ENCODE data around the gene TRIM66. TPM values are rescaled to one million over a fixed set of nuclear protein-coding genes. Genes with fewer than 3 reads are reported as not detected.
"Not testable (repeated sequence)": the region's sequence is repeated elsewhere in the genome, so short reads cannot be mapped to it uniquely, and the experiment has no call there.

Gene TRIM66
- total RNA-seq, 4 donors from 2014 or later, result 1.4 to 12.9 (median 3.1) TPM

- TF ChIP-seq POLR2AphosphoS5 (IDR thresholded peaks at IDR 0.05), result no peak
- TF ChIP-seq, protein P1, sequence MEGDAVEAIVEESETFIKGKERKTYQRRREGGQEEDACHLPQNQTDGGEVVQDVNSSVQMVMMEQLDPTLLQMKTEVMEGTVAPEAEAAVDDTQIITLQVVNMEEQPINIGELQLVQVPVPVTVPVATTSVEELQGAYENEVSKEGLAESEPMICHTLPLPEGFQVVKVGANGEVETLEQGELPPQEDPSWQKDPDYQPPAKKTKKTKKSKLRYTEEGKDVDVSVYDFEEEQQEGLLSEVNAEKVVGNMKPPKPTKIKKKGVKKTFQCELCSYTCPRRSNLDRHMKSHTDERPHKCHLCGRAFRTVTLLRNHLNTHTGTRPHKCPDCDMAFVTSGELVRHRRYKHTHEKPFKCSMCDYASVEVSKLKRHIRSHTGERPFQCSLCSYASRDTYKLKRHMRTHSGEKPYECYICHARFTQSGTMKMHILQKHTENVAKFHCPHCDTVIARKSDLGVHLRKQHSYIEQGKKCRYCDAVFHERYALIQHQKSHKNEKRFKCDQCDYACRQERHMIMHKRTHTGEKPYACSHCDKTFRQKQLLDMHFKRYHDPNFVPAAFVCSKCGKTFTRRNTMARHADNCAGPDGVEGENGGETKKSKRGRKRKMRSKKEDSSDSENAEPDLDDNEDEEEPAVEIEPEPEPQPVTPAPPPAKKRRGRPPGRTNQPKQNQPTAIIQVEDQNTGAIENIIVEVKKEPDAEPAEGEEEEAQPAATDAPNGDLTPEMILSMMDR (IDR thresholded peaks at IDR 0.05), result no peak
- no peak for TF ChIP-seq EP300 (IDR thresholded peaks at IDR 0.05)
- TF ChIP-seq POLR2A (IDR thresholded peaks at IDR 0.05), result no peak
- no peak overlapping the region for H3K4me3 ChIP-seq
- no peak for ATAC-seq
- peaks cover 0 to 11% of the 10 kb centered on the region in 2 donors for H3K36me3 ChIP-seq
- H3K9me3 ChIP-seq, result no peaks in the 10 kb centered on the region
- no peak overlapping the region for H3K27ac ChIP-seq
- no peaks in the 10 kb centered on the region for H3K27me3 ChIP-seq
- H3K4me1 ChIP-seq, result peaks cover 5 to 15% (median 8%) of the 10 kb centered on the region in 3 donors
- WGBS, 2 donors (ENCODE audit: low coverage in 1 of 2), result 70 to 88% methylated on average over 1 of the region's 1 CpG
These were observed 6.0 kb downstream of the TRIM66 start for GRCh38 chr11:8676458-8676857.

DNA sequence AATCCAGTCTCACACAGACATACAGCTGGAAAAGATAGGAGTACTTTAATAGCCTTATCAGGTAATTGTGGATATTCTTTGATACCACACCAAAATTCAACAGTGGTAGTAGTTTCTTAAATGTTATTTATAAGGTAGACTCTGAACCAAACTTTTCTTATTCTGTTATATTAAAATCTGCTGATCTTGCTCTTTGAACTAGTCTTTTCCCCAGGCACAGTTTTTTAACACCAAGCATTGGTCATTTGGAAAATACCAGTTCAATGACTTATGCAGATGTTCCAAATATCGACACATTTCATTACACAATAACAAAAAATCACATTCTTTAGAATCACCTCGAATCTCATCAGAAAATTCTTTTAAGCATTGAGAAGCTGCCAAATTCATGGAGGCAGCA, 7.6 kb downstream of the TRIM66 start:
- Histone ChIP-seq H3K4me3 (no peak overlapping the region), H3K36me3 (peaks cover 0 to 11% of the 10 kb centered on the region in 2 donors), H3K27me3 (no peaks in the 10 kb centered on the region), H3K4me1 (peaks cover 5 to 23% (median 10%) of the 10 kb centered on the region in 3 donors), H3K27ac (no peak overlapping the region), H3K9me3 (no peaks in the 10 kb centered on the region)
- 83 to 87% methylated on average over 2 of the region's 2 CpGs for WGBS, 2 donors (ENCODE audit: low coverage in 1 of 2)
- TF ChIP-seq, protein P1 (IDR thresholded peaks at IDR 0.05), result no peak
- TF ChIP-seq EP300 (IDR thresholded peaks at IDR 0.05) (no peak), POLR2AphosphoS5 (IDR thresholded peaks at IDR 0.05) (no peak), POLR2A (IDR thresholded peaks at IDR 0.05) (no peak)
- ATAC-seq, result no peak

DNA sequence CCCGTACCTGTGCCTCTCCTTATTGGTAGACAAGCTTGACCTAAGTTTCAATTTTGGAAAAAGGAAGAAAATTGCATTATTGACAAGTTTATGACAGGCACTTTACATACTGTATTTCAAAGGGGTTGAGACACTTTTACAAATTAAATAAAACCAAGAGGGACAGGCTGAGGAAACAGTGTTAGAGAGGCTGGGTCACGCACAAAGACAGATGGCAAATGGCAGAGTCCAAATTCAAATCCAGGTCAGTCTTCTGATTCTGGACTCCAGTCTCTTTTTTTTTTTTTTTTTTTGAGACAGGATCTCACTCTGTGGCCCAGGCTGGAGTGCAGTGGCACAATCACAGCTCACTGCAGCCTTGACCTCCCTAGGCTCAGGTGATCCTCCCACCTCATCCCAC, 10.1 kb downstream of the TRIM66 start:
- no peak overlapping the region for H3K4me3 ChIP-seq
- H3K4me1 ChIP-seq, result peaks cover 5 to 23% (median 10%) of the 10 kb centered on the region in 3 donors
- no peak for ATAC-seq
- TF ChIP-seq POLR2AphosphoS5 (IDR thresholded peaks at IDR 0.05), result no peak
- WGBS, 2 donors (ENCODE audit: low coverage in 1 of 2), result 88 to 90% methylated on average over 1 of the region's 2 CpGs
- peaks cover 0 to 10% of the 10 kb centered on the region in 2 donors for H3K36me3 ChIP-seq
- H3K27me3 ChIP-seq, result no peaks in the 10 kb centered on the region
- H3K27ac ChIP-seq, result peak overlapping the region in 3 of 4 donors; percentile 81 to 87 (median 82)
- no peaks in the 10 kb centered on the region for H3K9me3 ChIP-seq

DNA sequence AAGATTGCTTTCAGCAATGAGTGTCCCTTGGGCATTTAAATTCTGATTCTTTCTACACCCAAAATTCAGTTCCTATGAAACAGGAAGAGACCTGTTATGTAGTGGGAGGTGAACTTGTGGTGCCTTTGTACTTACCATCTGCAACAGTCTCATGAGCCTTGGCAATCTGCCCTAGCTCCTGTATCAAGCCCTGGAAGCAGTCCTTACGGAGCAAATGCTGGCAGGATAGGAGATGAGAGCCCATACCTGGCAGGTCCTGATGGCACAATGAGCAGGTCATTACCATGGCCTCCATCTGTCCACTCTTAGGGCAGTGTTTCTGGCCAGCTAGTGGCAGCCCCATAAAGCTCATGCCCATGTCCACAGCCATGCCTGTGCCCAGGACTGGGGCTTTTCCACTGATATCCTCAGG, 10.8 kb downstream of the TRIM66 start:
- 0% methylated on average over 1 of the region's 1 CpG; no CpG with 5 or more reads in 1 of the 2 donors for WGBS, 2 donors (ENCODE audit: low coverage in 1 of 2)
- Histone ChIP-seq H3K27ac (peak overlapping the region; percentile 60 to 87 (median 82)), H3K27me3 (no peaks in the 10 kb centered on the region), H3K4me1 (peaks cover 5 to 23% (median 10%) of the 10 kb centered on the region in 3 donors), H3K4me3 (no peak overlapping the region), H3K9me3 (no peaks in the 10 kb centered on the region), H3K36me3 (peaks cover 0 to 10% of the 10 kb centered on the region in 2 donors)
- no peak for TF ChIP-seq POLR2A (IDR thresholded peaks at IDR 0.05)
- TF ChIP-seq, protein P1 (IDR thresholded peaks at IDR 0.05), result no peak
- TF ChIP-seq EP300 (IDR thresholded peaks at IDR 0.05), result no peak
- TF ChIP-seq POLR2AphosphoS5 (IDR thresholded peaks at IDR 0.05), result peak; percentile 2
- peak; percentile 49 for ATAC-seq

DNA sequence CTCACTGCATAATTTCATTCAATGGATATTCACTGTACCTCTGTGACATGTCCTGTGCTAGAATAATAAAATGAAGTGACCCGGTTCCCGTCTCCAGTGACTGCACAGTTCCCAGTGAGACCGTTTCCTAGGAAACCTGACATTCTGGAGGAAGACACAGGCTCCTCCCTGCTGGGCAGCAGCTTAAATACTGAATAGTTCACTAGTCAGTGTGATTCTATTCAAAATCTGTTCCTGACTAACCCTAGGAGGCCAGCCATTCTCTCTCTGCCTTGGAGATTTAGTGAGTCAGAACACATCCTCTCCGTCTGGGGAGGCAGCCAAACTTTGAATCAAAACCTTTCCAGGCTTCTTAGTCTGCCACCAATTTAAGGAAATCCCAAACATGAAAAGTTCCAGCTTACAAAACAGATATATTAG, 11.3 kb downstream of the TRIM66 start:
- Histone ChIP-seq H3K27ac (peak overlapping the region; percentile 60 to 87 (median 82)), H3K9me3 (no peaks in the 10 kb centered on the region), H3K4me1 (peaks cover 5 to 23% (median 10%) of the 10 kb centered on the region in 3 donors), H3K36me3 (peaks cover 0 to 10% of the 10 kb centered on the region in 2 donors), H3K4me3 (no peak overlapping the region), H3K27me3 (no peaks in the 10 kb centered on the region)
- peak; percentile 90 for ATAC-seq
- TF ChIP-seq EP300 (IDR thresholded peaks at IDR 0.05) (no peak), POLR2A (IDR thresholded peaks at IDR 0.05) (no peak), POLR2AphosphoS5 (IDR thresholded peaks at IDR 0.05) (peak; percentile 42)
- TF ChIP-seq, protein P1 (IDR thresholded peaks at IDR 0.05), result no peak
- 0 to 11% methylated on average over 2 to 3 of the region's 4 CpGs for WGBS, 2 donors (ENCODE audit: low coverage in 1 of 2)

GRCh38 chr11:8670081-8670480, 12.4 kb downstream of the TRIM66 start:
- Histone ChIP-seq H3K27ac (peak overlapping the region in 1 of 4 donors; percentile 81), H3K4me1 (peaks cover 5 to 23% (median 10%) of the 10 kb centered on the region in 3 donors), H3K36me3 (peaks cover 0 to 10% of the 10 kb centered on the region in 2 donors)
- ATAC-seq, H3K9me3 ChIP-seq, H3K4me3 ChIP-seq, H3K27me3 ChIP-seq: not testable (repeated sequence)
- 97 to 100% methylated on average over 2 to 5 of the region's 6 CpGs for WGBS, 2 donors (ENCODE audit: low coverage in 1 of 2)

Measured in gastroesophageal sphincter (tissue), 4 donors.